ENCODE results near the gene MPP7. TPM values are rescaled to one million over a fixed set of nuclear protein-coding genes. Genes with fewer than 3 reads are reported as not detected.

Gene MPP7
- total RNA-seq, 2 experiments from 2014 or later, result 11.6 to 12.8 TPM

- Mint-ChIP-seq H3K27ac (no peak overlapping the region), H3K4me3 (no peak overlapping the region), H3K9me3 (no peaks in the 10 kb centered on the region), H3K36me3 (no peaks in the 10 kb centered on the region), H3K27me3 (no peaks in the 10 kb centered on the region), H3K4me1 (ENCODE audit: low read depth) (peaks cover 17% of the 10 kb centered on the region)
- CTCF ChIA-PET, result interaction anchor here (2.5 kb wide), 1 partner anchor 108 kb away, joined by 7 read pairs; no protein-coding TSS in a partner anchor
- POLR2A ChIA-PET, result no interaction called here
- DNase-seq, result no peak
- intact Hi-C loops (cut with micrococcal nuclease), result no loop called here
Observed at GRCh38 chr10:28285816-28286215, 17.0 kb downstream of the MPP7 start.

- no peaks in the 10 kb centered on the region for H3K9me3 Mint-ChIP-seq
- intact Hi-C loops (cut with micrococcal nuclease), result no loop called here
- H3K36me3 Mint-ChIP-seq, result no peaks in the 10 kb centered on the region
- no peaks in the 10 kb centered on the region for H3K27me3 Mint-ChIP-seq
- no peak for DNase-seq
- H3K4me3 Mint-ChIP-seq, result no peak overlapping the region
- CTCF ChIA-PET, result interaction anchor here (0.5 to 2.5 kb wide), 2 partner anchors 109 to 1100 kb away, joined by 3 to 7 read pairs; no protein-coding TSS in a partner anchor
- peaks cover 14% of the 10 kb centered on the region for H3K4me1 Mint-ChIP-seq (ENCODE audit: low read depth)
- POLR2A ChIA-PET, result no interaction called here
- H3K27ac Mint-ChIP-seq, result no peak overlapping the region
Observed at GRCh38 chr10:28284126-28284525, 18.7 kb downstream of the MPP7 start.

- CTCF ChIA-PET, result interaction anchor here (0.7 to 2.5 kb wide), 3 partner anchors 15 to 110 kb away, joined by 3 to 7 read pairs (median 6); no protein-coding TSS in a partner anchor
- H3K4me3 Mint-ChIP-seq, result no peak overlapping the region
- POLR2A ChIA-PET, result no interaction called here
- no peak for DNase-seq
- intact Hi-C loops (cut with micrococcal nuclease), result no loop called here
- H3K27me3 Mint-ChIP-seq, result no peaks in the 10 kb centered on the region
- no peak overlapping the region for H3K27ac Mint-ChIP-seq
- peaks cover 17% of the 10 kb centered on the region for H3K4me1 Mint-ChIP-seq (ENCODE audit: low read depth)
- no peaks in the 10 kb centered on the region for H3K9me3 Mint-ChIP-seq
- no peaks in the 10 kb centered on the region for H3K36me3 Mint-ChIP-seq
Observed at GRCh38 chr10:28283251-28283650, 19.6 kb downstream of the MPP7 start.

- Mint-ChIP-seq H3K9me3 (no peaks in the 10 kb centered on the region), H3K4me3 (no peak overlapping the region), H3K4me1 (ENCODE audit: low read depth) (peaks cover 16% of the 10 kb centered on the region), H3K36me3 (no peaks in the 10 kb centered on the region), H3K27ac (no peak overlapping the region), H3K27me3 (no peaks in the 10 kb centered on the region)
- intact Hi-C loops (cut with micrococcal nuclease), result no loop called here
- no peak for DNase-seq
- POLR2A ChIA-PET, result no interaction called here
- CTCF ChIA-PET, result interaction anchor here (1.1 to 1.5 kb wide), 3 partner anchors 12 to 99 kb away, joined by 3 to 6 read pairs (median 5); no protein-coding TSS in a partner anchor
Observed at GRCh38 chr10:28282336-28282735, 20.5 kb downstream of the MPP7 start.

GRCh38 chr10:28281726-28282315 lies 21.0 kb downstream of the MPP7 start:
- Mint-ChIP-seq H3K36me3 (no peaks in the 10 kb centered on the region), H3K27ac (no peak overlapping the region), H3K4me3 (no peak overlapping the region), H3K4me1 (ENCODE audit: low read depth) (peaks cover 16% of the 10 kb centered on the region), H3K9me3 (no peaks in the 10 kb centered on the region), H3K27me3 (no peaks in the 10 kb centered on the region)
- POLR2A ChIA-PET, result no interaction called here
- intact Hi-C loops (cut with micrococcal nuclease), result no loop called here
- no peak for DNase-seq
- CTCF ChIA-PET, result interaction anchor here (1.0 to 1.5 kb wide), 4 partner anchors 11 to 112 kb away, joined by 3 to 6 read pairs (median 4); no protein-coding TSS in a partner anchor

- Mint-ChIP-seq H3K9me3 (no peaks in the 10 kb centered on the region), H3K27me3 (no peaks in the 10 kb centered on the region), H3K4me1 (ENCODE audit: low read depth) (peaks cover 16% of the 10 kb centered on the region), H3K4me3 (no peak overlapping the region), H3K27ac (no peak overlapping the region), H3K36me3 (no peaks in the 10 kb centered on the region)
- intact Hi-C loops (cut with micrococcal nuclease), result no loop called here
- ChIA-PET CTCF (no interaction called here), POLR2A (no interaction called here)
- DNase-seq, result no peak
Observed at GRCh38 chr10:28280652-28281051, 22.2 kb downstream of the MPP7 start.

- CTCF ChIA-PET, result no interaction called here
Observed at GRCh38 chr10:28279878-28280277, 23.0 kb downstream of the MPP7 start.

GRCh38 chr10:28278842-28279241 lies 24.0 kb downstream of the MPP7 start:
- Mint-ChIP-seq H3K4me3 (no peak overlapping the region), H3K4me1 (ENCODE audit: low read depth) (peaks cover 18% of the 10 kb centered on the region), H3K36me3 (no peaks in the 10 kb centered on the region), H3K27me3 (no peaks in the 10 kb centered on the region), H3K9me3 (no peaks in the 10 kb centered on the region), H3K27ac (no peak overlapping the region)
- ChIA-PET CTCF (no interaction called here), POLR2A (no interaction called here)
- DNase-seq, result no peak
- intact Hi-C loops (cut with micrococcal nuclease), result no loop called here

More at GRCh38 chr10:28279878-28280277, 23.0 kb downstream of the MPP7 start:
- POLR2A ChIA-PET, result no interaction called here
- H3K4me1 Mint-ChIP-seq (ENCODE audit: low read depth), result peaks cover 19% of the 10 kb centered on the region
- DNase-seq, result no peak
- H3K27ac Mint-ChIP-seq, result no peak overlapping the region
- no peaks in the 10 kb centered on the region for H3K27me3 Mint-ChIP-seq
- intact Hi-C loops (cut with micrococcal nuclease), result no loop called here
- H3K36me3 Mint-ChIP-seq, result no peaks in the 10 kb centered on the region
- H3K4me3 Mint-ChIP-seq, result no peak overlapping the region
- H3K9me3 Mint-ChIP-seq, result no peaks in the 10 kb centered on the region

- H3K4me1 Mint-ChIP-seq (ENCODE audit: low read depth), result peaks cover 15% of the 10 kb centered on the region
Observed at GRCh38 chr10:28276384-28276783, 26.5 kb downstream of the MPP7 start.

GRCh38 chr10:28274475-28274874 lies 28.4 kb downstream of the MPP7 start:
- H3K9me3 Mint-ChIP-seq, result no peaks in the 10 kb centered on the region

More at GRCh38 chr10:28276384-28276783, 26.5 kb downstream of the MPP7 start:
- Mint-ChIP-seq H3K4me3 (no peak overlapping the region), H3K27ac (no peak overlapping the region), H3K9me3 (no peaks in the 10 kb centered on the region), H3K27me3 (no peaks in the 10 kb centered on the region), H3K36me3 (no peaks in the 10 kb centered on the region)
- no peak for DNase-seq
- CTCF ChIA-PET, result interaction anchor here (0.9 to 1.3 kb wide), 4 partner anchors 27 to 117 kb away, joined by 3 read pairs; partner anchors contain the start of gene MPP7
- intact Hi-C loops (cut with micrococcal nuclease), result no loop called here
- POLR2A ChIA-PET, result no interaction called here

GRCh38 chr10:28273343-28273742 lies 29.5 kb downstream of the MPP7 start:
- Mint-ChIP-seq H3K27ac (no peak overlapping the region), H3K27me3 (no peaks in the 10 kb centered on the region), H3K4me1 (ENCODE audit: low read depth) (peaks cover 13% of the 10 kb centered on the region), H3K9me3 (no peaks in the 10 kb centered on the region), H3K36me3 (peaks cover 4% of the 10 kb centered on the region), H3K4me3 (no peak overlapping the region)
- no peak for DNase-seq
- POLR2A ChIA-PET, result no interaction called here
- CTCF ChIA-PET, result interaction anchor here (1.3 kb wide), 1 partner anchor 120 kb away, joined by 3 read pairs; no protein-coding TSS in a partner anchor
- intact Hi-C loops (cut with micrococcal nuclease), result no loop called here

More at GRCh38 chr10:28274475-28274874, 28.4 kb downstream of the MPP7 start:
- Mint-ChIP-seq H3K4me1 (ENCODE audit: low read depth) (peaks cover 15% of the 10 kb centered on the region), H3K27me3 (no peaks in the 10 kb centered on the region), H3K36me3 (peaks cover 4% of the 10 kb centered on the region), H3K4me3 (no peak overlapping the region), H3K27ac (no peak overlapping the region)
- intact Hi-C loops (cut with micrococcal nuclease), result no loop called here
- no peak for DNase-seq
- POLR2A ChIA-PET, result no interaction called here
- CTCF ChIA-PET, result interaction anchor here (1.3 kb wide), 1 partner anchor 119 kb away, joined by 3 read pairs; no protein-coding TSS in a partner anchor

- ChIA-PET POLR2A (no interaction called here), CTCF (interaction anchor here (1.1 to 1.2 kb wide), 2 partner anchors 12 to 112 kb away, joined by 3 to 5 read pairs; no protein-coding TSS in a partner anchor)
Observed at GRCh38 chr10:28269842-28270456, 32.9 kb downstream of the MPP7 start.

More at GRCh38 chr10:28269842-28270456, 32.9 kb downstream of the MPP7 start:
- peaks cover 5% of the 10 kb centered on the region for H3K36me3 Mint-ChIP-seq
- intact Hi-C loops (cut with micrococcal nuclease), result no loop called here
- no peak overlapping the region for H3K4me3 Mint-ChIP-seq
- H3K27me3 Mint-ChIP-seq, result no peaks in the 10 kb centered on the region
- no peak for DNase-seq
- no peaks in the 10 kb centered on the region for H3K9me3 Mint-ChIP-seq
- H3K27ac Mint-ChIP-seq, result no peak overlapping the region
- H3K4me1 Mint-ChIP-seq (ENCODE audit: low read depth), result peaks cover 14% of the 10 kb centered on the region

All from activated CD4-positive, alpha-beta memory T cell treated with anti-CD3 and anti-CD28 coated beads for 36 hours (primary cell).